HG02642 (cell line): ENCODE results near the gene NTNG2.

Experiments used
- ATAC-seq: cut with Tn5 transposase; IDR thresholded peaks from one replicate; pipeline ENCODE4 v1.9.1; 2021; ENCODE audit warnings: mild to moderate bottlenecking; ENCODE audit not compliant: unreplicated experiment, poor library complexity

Gene NTNG2

DNA sequence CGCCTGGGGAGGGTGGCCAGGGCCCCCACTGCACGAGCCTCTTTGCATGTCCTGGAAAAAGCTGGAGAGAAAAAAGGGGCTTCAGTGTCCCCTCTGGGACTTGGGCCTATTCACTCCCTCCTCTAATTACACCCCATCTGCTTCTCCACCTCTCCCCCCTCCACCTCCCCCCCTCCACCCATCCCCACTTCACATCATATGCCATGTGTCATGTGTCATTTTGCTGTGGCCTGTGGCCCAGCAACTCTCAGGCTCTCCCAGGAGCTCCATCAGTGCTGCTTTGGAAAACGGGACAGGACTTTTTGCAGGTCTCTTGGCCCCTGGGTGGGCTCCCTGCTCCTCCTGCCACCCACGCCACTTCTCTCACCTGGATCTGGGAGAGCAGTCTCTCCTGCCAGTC lies 68.7 kb downstream of the NTNG2 start:
- ATAC-seq, result no peak

DNA sequence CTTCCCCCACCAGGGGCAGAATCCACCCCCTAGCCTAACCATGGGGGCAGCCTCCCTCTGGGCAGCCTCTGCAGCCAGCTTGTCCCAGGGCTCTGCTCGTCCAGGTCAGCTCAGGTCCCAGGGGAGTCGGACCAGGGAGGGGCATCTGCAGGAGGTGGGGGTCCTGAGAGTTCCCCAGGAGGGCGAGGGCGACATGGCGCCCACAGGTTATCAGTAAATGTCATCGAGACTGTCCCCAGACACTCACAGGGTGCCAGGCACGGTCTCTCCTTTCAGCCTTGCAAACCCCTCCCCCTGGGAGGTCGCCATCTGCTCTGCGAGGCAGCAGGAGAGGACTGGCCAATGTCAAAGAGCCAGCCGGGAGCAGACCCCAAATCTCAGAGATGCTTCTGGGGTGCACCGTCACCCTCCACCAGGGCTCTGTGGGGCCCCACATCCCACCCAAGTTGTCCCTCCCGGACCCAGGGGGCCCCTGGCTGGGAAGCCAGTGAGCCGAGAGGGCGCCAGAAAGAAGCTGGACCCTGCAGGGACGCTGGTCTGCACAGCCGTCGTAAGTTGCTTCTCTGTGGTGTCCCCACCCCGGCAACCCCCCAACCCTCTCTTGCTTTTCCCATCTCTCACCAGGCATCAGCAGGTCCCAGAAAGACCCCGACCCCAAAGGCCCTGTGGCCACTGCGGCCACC lies 69.3 kb downstream of the NTNG2 start:
- ATAC-seq, result no peak

DNA sequence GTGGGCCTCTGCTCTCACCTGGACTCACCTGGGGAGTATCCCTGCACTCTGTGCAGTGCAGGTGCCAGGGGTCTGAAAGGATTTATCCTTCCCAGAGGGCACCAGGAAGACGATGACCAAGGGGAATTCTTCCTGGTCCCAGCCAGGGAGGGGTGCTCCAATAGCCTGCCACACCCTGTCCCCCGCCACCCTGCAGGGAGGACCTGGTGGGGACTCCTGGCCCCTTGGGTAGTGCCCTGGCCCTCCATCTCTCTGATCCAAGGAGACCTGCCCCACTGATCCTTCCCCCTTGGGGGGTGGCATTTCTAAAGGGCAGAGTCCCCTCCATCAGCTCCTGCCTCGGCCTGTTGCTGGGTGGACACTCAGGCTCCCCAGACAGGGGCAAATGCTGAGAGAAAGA lies 70.7 kb downstream of the NTNG2 start:
- no peak for ATAC-seq

DNA sequence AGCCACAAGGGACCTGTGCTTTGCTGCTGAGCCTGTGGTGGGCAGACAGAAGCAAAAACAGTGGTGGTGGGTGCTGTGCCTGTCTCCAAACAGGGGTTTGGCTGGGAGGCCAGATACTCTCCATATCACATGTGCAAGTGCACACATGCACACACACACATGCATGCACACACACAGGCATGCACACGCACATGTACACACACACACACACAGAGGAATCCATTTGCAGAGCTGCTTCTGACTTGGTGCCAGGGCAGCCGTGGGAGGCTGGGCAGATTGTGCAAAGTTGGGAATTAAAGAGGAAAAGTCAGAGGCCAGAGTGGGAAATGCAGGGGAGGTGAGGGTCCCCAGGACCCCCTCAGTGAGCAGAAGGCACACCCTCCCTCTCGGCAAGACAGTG lies 71.3 kb downstream of the NTNG2 start:
- no peak for ATAC-seq

DNA sequence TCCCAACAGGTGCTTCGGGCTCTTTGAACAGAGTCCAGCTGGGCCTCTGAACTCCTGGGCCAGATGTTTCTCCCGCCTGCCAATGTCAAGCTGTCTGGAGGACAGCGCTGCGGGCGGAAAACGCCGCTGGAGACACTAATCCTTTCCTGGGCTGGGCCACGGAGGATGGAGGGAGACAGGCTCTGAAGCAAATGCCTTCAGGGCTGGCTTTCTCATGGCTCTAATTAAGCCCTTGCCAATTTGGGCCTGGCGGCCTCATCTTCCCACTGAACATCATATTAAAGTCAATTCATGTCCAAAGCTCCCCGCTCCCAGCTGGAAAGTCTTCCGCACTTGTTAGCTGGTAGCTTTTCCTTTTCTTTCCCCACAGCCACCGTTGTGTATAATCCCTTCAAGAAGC lies 72.7 kb downstream of the NTNG2 start:
- no peak for ATAC-seq

DNA sequence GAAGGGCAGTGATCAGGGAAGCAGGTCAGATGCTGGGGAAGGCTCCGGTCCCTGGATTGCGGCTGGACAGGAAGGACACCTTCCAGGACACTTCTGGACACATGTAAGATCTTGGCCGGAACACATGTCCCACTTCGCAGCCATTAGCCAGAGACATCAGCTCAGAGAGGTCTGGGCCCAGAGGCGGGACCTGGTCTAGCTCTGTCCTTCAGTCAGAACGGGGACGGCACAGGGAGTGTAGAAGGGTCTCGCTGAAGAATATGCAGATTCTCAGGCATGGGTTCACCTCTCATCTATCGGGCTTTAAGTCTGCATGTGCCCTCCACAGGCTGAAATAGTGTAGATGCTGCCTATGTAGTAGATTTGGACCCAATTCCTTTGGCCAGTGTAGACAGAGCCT lies 73.3 kb downstream of the NTNG2 start:
- no peak for ATAC-seq

DNA sequence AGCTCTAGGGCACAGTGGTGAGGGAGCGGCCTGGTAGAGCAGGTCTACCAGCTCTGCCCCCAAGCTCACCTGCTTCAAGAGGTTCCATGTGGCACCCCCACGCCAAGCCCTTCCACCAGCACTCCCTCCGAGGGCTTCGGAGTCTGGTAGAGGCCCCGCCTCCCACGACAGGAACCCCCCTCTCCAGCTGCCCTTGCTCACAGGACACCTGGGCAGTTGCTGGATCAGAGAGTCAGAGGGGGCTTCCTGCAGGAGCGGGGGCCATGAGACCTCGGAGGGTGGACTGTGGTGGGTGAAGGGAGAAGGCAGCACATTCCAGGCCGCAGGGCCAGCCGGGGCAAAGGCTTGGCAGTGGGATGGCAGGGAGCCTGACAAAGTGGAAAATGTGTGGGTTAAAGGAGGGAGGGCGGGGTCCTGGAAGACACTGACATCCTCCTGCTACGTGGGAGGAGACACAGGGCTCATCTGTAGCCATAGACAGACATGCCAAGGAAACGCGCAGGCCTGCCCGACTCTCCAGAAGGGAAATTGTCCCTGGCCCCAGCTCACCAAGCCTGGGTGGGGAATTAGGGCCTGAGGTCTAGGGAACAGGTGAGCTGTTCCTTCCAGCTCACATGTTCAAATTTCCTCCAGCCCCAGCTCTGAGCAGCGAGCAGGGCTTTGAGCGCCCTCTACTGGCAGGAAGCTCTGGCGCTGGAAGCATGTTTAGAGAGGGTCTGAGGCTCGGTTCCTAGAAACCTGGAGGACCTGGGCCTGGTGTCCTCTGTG lies 74.2 kb downstream of the NTNG2 start:
- ATAC-seq, result no peak

DNA sequence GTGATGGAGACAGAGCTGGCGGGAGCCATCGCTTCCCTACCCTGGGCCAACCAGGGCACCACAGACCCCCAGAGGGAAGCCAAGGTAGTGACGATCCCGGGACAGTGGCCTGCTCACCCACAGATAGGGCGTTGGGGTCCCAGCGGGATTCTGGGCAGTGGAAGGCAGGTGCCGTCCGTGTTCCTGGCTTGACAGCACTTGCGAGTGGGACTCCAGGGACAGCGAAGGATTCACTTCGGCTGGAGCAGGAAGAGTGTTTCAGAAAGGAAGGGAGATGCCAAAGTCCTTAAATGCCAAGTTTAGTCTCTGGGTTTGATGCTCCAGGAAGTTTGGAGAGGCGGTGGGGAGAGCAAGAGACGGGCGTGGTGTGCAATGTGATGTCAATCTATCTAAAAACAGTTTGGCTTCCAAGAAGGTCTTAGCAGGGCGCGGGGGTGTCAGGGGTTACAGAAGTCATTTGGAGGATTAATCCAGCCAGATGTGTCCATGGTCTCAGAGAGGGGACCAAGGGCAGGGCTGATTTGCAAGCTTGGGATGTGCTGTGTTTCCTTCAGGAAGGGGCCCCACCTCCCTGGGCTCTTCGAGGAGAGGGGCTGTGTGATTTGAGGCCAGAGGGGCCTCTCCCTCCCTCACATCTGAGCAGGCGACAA lies 74.9 kb downstream of the NTNG2 start:
- ATAC-seq, result no peak

DNA sequence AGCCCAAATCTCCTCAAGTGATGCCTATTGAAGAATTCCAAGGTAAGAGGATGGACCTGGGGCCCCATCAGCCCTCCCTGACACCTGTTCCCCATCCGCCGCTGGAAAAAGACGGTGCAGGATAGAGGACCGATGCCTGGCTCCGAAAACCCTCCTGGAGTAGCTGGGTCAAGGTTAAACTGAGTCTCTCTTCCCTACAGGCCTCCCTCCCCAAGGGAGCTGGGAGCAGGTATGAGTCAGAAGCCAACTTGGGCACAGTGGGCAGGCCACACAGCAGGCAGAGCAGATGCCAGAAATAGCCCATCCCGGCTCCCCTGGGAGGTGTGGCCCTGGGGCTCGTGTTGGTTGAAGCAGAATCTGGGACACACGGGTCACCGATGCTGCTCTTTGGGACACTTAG lies 75.6 kb downstream of the NTNG2 start:
- no peak for ATAC-seq

DNA sequence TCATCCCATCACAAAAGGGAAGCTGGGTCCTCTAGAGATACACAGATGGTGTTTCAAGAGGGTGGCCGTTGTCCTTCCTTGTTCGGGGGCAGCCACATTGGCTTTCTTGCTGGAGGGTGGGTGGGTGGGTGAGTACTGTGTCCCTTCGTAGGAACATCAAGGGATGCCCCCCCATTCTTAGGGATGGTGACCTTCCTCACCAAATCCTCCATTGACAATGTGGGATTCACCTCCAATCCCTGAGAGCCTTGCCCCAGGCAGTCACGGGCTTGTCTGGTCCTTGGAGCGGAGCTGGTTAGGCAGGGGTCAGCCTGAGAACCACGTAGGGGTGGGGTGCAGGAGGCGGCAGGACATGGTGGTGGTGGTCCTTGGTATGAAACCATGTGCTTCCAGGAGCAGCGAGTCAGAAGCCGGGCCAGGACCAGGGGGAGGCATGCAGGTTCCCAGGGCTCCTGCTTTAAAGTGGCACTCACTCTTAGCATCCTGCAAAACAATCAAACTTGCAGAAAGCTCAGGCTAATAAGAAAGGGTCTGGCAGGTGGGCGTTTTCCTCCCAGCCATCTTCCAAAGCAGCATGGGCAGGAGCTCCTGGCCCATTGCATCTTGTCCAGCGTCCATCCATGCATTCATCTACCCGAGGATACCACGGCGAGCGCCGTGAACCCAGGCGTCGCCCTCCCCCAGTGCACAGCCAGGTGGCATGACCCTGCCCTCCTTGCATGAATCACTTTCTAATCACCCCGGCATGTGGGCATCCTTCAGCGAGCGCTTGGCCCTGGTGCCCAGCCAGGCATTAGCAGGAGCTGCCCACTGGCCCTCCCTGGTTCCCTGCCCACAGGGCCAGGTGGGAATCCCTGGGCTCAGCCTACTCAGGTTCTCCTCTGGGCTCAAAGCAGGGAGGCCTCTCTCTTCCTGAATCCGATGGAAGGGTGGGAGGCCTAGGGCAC lies 76.4 kb downstream of the NTNG2 start:
- no peak for ATAC-seq

DNA sequence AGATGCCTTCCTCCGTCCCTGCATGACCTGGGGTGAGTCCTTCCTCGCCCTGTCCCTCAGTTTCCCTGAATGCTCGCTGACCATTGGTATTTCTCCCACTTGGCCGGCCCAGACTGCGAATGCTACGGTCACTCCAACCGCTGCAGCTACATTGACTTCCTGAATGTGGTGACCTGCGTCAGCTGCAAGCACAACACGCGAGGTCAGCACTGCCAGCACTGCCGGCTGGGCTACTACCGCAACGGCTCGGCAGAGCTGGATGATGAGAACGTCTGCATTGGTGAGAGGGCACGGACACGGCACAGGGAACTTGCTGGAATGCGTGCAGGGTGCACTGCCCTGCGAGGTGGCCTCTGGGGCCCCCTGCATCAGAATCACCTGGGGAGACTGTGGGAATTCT lies 77.1 kb downstream of the NTNG2 start:
- ATAC-seq, result no peak

DNA sequence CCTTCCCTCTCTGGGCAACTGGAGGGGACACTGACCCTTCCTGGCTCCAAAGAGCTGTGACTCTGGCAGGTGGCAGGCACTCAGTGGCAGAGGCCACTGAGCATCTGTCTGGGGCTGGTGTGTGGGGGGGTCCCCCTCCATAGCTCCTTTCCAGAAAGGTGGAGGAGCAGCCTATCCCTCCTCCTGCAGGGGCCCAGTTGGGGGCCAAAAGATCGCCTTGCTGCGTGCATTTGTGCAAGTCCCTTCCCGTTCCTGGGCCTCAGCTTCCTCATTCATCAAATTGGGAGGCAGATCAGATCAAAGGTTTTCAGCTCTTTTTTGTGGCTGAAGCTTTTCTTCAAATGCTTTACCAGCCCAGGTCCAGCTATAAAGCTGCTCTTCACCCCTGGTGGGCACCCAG lies 77.7 kb downstream of the NTNG2 start:
- ATAC-seq, result no peak

DNA sequence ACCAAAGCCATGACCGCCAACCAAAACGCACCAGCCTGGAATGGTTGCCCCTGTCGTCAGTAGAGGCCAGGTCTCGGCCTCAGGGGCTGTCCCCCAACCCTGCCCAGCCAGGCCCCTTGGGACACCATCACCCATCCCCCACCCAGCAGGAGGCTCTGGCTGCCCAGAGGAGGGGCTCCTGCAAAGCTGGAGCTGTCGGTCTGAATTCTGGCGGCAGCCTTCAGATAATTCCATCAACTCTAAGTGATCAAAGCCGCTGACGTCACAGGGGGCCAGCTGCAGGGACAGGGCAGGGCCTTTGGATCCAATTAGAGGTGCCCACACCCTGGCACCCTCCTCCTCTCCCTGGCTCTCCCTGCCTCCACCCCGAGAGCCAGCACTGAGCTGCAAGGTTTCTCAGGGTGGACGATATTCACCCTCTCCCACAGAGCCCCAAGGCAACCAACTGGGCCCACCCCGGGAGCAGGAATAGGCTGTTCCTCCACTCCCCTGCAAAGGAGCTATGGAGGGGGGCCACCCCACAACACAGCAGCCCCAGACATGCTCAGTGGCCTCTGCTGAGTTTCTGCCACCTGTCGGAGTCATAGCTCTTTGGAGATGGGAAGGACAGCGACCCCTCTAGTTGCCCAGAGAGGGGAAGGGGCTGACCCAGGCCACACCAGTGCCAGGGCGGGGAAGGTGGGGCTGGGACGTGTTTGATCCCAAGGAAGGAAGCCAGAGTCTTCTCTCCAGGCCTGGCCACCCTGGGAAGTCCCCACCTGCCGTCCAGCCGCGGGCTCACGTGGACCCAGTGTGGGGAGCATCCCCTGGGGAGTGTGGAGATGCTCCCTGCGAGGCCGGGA lies 78.4 kb downstream of the NTNG2 start:
- ATAC-seq, result no peak

DNA sequence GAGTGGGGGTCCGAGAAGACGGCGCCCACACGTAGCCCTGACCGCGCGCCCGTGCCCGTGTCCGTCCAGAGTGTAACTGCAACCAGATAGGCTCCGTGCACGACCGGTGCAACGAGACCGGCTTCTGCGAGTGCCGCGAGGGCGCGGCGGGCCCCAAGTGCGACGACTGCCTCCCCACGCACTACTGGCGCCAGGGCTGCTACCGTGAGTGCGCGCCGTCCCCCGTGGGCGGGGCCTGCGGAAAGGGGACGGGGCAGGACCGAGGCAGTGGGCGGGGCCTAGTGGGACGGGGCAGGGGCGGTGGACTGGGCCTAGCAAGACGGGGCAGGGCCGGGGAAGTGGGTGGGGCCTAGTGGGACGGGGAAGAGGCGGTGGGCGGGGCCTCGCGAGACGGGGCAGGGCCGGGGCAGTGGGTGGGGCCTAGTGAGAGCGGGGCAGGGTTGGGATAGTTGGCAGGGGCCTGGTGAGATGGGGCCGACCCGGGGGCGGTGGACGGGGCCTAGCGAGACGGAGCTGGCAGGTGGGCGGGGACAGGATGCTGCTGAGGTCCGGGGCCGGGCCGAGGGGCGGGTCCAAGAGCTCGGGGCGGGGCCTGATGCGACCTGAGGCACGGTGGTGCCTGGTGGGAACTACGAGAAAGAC lies 79.1 kb downstream of the NTNG2 start:
- peak; percentile 69 for ATAC-seq

DNA sequence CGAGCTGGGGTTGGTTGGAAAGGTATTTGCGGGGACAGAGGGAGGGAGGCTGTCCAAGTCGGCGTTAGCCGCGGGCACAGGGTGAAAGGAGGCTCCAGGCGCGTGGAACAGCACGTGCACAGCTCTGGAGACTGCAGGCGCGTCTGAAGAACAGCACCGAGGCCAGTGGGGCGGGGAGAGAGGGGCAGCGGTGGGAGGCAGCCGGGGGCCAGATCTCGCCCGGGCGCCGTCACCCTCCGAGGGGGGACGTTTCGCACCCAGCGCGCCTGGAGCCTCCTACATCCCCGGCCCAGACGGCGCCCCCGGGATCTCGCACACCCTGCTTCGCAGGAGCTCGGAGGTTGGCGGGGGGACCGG lies 79.6 kb downstream of the NTNG2 start:
- no peak for ATAC-seq

DNA sequence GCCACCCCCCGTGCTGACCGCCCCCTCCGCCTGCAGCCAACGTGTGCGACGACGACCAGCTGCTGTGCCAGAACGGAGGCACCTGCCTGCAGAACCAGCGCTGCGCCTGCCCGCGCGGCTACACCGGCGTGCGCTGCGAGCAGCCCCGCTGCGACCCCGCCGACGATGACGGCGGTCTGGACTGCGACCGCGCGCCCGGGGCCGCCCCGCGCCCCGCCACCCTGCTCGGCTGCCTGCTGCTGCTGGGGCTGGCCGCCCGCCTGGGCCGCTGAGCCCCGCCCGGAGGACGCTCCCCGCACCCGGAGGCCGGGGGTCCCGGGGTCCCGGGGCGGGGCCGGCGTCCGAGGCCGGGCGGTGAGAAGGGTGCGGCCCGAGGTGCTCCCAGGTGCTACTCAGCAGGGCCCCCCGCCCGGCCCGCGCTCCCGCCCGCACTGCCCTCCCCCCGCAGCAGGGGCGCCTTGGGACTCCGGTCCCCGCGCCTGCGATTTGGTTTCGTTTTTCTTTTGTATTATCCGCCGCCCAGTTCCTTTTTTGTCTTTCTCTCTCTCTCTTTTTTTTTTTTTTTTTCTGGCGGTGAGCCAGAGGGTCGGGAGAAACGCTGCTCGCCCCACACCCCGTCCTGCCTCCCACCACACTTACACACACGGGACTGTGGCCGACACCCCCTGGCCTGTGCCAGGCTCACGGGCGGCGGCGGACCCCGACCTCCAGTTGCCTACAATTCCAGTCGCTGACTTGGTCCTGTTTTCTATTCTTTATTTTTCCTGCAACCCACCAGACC lies 80.2 kb downstream of the NTNG2 start:
- no peak for ATAC-seq

DNA sequence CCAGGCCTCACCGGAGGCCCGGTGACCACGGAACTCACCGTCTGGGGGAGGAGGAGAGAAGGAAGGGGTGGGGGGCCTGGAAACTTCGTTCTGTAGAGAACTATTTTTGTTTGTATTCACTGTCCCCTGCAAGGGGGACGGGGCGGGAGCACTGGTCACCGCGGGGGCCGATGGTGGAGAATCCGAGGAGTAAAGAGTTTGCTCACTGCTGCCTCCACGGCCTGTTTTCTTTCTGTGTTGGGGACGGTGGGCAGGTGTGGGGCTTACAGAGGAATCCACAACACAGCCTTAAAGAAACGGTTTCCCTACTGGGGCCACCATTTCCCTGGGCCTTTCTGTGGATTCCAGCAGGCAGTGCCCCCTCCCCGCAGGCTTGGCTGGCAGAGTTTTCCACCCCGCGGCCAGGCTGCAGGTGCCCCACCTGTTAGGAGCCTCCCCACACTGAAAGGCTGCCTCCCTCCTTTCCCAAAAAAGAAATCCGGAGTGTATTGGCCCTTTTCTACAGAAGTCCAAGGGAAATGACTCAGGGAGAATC lies 80.8 kb downstream of the NTNG2 start:
- ATAC-seq, result no peak
